NK-92 treated with Interleukin-12 subunit alpha and Interleukin-12 subunit beta, amount 100 ng/mL, for 24 hours (cell line): Measurements from ENCODE around the gene PHACTR2.
"Not testable (repeated sequence)": the region's sequence is repeated elsewhere in the genome, so short reads cannot be mapped to it uniquely, and the experiment has no call there.

Source experiments
- DNase-seq: peaks from one replicate; lab custom pipeline; 2025; lab: John Stamatoyannopoulos, UW

Gene PHACTR2

DNA sequence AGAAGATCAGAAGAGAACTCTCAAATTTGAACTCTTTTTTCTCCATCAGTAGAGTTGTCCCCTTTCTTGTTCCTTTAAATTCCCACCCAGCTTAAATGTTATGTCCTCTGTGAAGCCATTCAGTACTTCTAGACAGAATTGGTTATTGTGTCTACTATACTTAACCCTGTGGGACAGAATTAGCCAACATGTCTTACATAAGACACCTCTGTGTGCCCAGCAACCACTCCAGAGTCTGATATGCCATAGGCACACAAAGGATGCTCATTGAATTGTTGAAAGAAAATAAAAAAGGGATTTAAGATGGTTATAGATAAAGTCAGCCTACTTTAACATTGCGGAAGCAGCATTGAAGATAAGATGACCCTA, 88.4 kb downstream of the PHACTR2 start:
- no peak for DNase-seq

DNA sequence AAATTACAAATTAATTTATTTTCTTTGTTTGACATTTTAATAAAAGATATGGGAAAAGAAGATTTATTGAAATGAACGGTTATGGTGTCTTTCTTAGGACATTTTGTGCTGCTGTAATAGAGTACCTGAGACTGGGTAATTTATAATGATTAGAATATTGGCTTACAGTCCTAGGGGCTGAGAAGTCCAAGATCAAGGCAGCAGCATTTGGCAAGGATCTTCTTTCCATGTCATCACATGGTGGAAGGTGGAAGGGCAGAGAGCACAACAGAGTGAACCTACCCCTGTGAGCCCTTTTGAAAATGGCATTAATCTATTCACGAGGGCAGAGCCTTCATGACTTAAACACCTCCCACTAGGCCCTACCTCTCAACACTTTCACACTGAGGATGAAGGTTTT, 89.7 kb downstream of the PHACTR2 start:
- no peak for DNase-seq

DNA sequence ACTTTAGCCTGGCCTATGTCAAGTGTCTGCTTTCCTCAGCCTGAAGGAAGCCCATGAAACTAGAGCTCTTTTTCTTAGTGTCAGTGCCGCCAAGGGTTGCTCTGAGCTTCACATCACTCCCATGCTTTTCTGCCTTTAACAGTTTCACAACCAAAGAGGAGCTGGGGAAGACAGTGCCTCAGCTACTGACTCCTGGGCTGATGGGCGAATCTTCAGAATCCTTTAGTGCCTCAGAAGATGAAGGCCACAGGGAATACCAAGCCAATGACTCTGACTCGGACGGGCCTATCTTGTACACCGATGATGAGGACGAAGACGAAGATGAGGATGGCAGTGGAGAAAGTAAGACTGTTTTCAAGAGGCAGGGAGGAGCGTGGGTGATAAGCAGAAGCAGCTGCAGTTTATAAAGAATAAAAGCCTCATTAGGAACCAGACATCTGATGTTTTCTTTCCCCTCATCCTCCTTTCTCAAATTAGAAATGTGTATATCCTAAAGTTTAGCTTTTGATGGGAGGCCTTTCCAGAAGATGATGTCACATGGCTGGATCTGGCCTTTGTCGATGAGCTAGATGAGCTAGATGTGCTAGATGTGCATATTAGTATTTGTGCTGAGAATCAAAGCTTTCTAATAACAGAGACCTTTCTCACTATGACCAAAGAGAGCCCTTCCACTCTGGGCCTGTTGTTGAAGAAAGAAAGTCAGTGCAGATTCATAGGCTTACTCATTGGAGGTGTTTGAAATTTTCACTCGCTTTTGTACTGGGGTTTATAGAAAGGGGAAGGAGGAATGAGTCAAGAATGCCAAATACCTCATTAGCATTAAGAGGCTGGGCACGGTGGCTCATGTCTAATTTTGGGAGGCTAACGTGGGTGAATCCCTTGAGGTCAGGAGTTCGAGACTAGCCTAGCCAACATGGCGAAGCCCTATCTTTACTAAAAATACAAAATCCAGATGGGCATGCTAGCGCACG, 94.6 kb downstream of the PHACTR2 start:
- no peak for DNase-seq

DNA sequence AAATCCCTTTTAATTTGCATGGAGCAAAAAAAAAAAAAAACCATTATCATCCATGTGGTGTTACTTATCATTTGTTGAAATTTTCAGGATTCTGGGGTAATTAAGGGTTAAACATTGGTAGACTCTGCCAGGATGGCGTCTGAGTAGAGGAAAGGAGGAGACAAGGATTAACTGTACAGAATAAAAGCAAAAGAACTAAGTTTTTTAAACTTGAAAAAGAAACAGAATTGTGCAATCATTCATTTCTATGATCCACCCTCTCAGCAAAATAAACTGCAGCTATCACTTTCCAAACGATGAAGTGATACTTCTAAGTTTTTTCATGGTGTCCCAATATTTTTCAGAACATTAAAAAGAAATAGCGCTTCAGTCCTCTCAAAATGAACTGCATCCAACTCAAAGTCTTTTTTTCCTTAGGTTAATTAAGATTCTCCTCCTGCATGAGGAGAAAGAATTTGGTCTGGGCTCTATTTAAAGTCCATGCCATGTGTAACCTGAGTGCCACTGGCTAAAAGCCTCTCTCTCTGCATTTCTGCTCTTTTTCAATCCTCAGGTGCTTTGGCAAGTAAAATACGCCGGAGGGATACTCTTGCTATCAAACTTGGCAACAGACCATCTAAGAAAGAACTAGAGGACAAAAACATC, 95.9 kb downstream of the PHACTR2 start:
- DNase-seq: no peak

DNA sequence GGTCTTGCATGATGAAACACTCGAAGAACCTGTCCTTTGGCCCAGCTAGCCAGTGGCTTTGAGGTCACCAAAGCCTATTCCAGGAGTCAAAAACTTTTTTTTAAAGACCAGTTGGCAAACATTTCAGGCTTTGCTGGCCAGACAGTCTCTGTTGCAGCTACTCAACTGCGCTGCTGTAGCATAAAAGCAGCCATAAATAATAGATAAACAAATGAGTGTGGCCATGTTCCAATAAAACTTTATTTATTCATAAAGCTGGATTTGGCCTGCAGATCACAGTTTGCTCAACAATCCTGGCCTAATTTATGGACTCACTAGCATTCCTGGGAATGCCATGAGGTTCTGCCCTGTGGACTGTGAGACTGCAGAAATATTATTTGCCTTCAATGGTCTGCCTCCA, 96.6 kb downstream of the PHACTR2 start:
- no peak for DNase-seq

DNA sequence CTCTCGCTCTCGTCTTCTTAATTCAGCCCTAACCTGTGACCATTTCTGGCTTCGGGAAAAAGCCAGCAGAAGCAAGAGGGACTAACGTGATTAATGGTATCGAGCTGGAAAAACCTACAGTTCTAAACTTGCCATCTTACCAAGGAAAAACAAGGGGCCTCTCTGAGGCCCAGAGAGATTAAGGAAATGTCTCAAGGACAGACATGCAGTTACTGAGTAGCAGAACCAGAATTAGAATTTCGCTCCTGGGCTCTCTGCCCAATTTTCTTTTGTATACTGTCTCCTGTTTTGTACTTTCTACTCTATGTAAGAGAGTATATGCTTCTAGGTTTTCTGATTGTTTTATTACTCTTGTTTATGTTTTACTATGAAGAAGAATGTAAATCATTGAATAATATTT, 97.6 kb downstream of the PHACTR2 start:
- no peak for DNase-seq

DNA sequence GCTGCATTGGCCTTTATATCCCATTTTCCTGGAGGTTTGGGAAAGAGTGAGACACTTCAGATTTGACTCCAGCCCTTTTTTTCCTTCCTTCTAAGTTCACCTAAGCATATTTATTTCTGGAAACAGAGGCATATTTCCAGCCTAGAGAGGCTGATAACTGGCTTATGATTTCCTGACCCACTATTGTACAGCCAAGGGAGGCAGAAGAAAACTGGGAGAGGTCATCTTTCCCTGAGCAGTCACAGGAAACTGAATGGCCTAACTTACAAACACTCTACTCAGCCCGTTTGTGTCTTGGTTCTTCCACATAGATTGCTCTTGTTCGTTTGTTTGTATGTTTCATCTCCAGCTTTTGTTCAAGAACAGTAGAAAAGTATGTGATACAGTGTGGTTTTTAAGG, 101.2 kb downstream of the PHACTR2 start:
- DNase-seq: no peak

DNA sequence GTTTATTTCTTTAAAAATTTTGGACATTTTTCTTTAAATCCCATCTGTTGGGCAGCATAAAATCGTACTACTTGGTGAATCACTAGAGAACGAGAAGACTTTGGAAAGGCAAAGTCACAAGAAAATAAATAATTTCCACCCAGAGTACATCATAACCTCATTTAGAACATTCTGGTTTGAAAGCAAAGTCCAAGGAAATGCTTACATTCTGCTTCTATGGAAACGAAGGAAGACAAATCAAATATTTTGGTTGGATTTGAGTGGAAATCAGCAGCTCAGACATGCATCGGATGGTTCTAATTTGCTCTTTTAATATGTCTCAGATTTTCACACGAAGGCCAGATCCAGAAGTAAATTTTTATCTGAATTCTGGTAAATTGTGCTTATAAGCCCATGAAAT, 104.7 kb downstream of the PHACTR2 start:
- no peak for DNase-seq

DNA sequence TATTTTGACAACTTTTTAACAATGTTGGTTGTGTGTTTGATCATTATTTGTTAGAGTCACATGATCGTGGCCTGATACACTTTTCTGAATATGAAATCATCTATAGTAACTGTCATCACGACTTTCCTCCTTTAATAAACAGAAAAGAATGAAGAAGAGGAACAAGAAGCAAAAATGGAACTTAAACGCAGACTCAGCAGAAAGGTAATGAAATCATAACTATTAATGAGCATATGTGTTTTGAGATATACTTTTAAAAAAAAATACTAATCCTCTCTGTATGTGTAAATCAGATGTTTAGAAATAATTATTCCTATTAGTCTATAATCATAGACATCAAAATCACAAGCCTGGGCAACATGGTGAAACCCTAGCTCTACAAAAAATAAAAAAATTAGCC, 105.3 kb downstream of the PHACTR2 start:
- DNase-seq: no peak

DNA sequence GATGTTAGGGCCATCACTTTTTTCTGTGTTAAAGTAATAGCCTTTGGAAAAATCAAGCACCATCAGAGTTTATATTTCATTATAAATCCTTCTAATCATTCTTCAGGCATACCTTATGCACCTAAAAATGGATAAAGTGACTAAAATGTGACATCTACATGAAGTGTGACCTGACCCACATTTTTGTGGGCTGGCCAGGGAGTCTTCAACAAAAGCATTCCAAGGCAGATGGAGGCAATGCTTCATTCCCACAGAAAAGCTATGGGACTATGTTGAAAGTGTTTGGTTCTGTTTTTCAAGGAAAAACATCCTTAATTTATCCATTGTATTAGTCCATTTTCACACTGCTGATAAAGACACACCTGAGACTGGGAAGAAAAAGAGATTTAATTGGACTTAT, 106.6 kb downstream of the PHACTR2 start:
- DNase-seq: no peak

DNA sequence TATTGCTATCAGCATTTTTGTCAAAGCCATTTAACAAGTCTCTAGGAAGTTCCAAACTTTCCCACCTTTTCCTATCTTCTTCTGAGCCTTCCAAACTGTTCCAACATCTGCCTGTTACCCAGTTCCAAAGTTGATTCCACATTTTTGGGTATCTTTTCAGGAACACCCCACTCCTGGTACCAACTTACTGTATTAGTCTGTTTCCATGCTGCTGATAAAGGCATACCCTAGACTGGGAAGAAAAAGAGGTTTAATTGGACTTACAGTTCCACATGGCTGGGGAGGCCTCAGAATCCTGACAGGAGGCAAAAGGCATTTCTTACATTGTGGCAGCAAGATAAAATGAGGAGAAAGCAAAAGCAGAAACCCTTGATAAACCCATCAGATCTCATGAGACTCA, 108.6 kb downstream of the PHACTR2 start:
- not testable (repeated sequence) for DNase-seq

DNA sequence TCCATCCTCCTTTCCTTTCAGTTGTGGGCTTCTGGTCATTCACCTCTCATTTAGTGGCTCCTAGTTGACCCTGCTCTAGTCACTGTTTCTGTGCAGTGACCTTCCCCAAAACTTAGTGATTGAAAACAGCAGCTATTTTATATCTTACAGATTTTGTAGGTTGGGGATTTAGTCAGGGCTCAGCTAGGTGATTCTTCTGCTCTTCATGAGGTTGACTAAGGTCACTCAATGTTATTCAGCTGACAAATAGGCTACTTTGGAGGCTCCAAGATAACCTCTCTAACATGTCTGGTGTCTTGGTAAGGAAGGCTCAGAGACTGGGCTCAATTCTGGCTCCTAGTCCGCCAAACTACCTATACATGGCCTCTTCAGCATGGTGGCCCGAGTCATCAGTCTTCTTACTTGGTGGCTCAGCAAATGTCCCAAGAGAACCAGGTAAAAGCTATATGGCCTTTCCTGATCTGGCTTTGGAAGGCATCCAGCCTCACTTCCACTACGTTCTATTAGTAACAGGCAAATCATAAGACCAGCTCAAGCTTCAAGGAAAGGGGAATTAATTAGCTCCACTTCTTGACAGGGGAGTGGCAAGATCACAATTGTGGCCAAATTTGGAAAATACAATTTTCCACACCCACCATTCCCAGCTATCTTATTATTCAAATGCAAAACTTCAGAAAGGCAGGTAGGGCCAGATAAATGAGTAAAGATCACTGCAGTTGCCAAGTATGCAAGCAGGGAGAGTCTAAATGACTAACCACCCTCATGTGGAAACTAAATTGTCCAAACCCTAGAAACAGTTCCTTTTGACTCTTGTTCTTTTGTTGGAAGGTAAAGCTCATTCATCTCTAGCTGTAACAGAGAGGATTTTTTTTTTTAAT, 114.9 kb downstream of the PHACTR2 start:
- no peak for DNase-seq

DNA sequence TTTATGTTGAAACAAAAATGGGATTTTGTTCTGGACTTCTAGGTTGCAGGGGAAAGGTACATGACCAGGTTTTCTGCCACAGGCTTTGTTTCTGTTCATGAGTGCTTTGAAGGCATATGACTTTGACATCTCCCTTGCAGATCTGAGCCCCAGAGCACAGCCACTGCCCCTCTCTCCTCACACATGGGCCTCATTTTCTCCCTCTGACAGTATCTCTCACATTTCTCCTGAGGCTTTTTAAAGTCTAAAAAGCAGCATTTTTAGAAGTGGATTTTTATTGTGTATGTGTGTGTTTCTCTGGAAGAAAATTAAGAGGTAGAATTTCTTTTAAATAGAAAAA, 115.5 kb downstream of the PHACTR2 start:
- no peak for DNase-seq

DNA sequence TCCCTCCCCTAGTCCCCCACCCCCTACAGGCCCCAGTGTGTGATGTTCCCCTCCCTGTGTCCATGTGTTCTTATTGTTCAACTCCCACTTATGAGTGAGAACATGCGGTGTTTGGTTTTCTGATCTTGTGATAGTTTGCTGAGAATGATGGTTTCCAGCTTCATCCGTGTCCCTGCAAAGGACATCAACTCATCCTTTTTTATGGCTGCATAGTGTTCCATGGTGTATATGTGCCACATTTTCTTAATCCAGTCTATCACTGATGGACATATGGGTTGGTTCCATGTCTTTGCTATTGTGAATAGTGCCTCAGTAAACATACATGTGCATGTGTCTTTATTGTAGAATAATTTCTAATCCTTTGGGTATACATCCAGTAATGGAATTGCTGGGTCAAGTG, 118.8 kb downstream of the PHACTR2 start:
- DNase-seq: not testable (repeated sequence)

DNA sequence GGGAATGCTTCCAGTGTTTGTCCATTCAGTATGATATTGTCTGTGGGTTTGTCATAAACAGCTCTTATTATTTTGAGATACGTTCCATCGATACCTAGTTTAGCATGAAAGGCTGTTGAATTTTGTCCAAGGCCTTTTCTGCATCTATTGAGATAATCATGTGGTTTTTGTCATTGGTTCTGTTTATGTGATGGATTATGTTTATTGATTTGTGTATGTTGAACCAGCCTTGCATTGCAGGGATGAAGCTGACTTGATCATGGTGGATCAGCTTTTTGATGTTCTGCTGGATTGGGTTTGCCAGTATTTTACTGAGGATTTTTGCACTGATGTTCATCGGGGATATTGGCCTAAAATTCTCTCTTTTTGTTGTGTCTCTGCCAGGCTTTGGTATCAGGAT, 120.7 kb downstream of the PHACTR2 start:
- DNase-seq: not testable (repeated sequence)

DNA sequence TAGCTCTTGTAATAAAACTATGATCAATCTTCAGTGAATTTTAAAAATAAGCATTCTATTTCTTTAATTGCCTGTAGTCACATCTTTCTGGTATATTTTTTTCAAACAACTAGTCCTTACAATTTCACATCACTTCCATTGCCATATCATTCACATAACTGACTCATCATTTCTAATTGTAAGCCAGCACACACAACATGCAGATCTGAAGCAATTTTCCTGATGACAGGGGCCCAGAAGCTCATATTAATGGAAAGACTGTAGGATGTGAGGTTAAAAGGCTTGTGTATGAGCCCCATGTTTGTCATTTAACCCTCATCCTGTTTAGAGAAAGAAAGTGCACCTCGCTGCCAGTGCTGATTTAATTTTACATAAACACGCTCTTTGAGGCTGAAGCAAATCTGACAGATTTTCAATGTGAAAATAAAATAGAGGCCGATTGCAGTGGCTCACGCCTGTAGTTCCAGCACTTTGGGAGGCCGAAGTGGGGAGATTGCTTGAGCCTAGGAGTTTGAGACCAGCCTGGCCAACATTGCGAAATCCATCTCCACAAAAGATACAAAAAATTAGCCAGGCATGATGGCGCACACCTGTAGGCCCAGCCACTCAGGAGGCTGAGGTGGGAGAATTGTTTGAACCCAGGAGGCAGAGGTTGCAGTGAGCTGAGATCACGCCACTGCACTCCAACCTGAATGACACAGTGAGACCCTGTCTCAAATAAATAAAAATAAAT, 125.2 kb downstream of the PHACTR2 start:
- no peak for DNase-seq

DNA sequence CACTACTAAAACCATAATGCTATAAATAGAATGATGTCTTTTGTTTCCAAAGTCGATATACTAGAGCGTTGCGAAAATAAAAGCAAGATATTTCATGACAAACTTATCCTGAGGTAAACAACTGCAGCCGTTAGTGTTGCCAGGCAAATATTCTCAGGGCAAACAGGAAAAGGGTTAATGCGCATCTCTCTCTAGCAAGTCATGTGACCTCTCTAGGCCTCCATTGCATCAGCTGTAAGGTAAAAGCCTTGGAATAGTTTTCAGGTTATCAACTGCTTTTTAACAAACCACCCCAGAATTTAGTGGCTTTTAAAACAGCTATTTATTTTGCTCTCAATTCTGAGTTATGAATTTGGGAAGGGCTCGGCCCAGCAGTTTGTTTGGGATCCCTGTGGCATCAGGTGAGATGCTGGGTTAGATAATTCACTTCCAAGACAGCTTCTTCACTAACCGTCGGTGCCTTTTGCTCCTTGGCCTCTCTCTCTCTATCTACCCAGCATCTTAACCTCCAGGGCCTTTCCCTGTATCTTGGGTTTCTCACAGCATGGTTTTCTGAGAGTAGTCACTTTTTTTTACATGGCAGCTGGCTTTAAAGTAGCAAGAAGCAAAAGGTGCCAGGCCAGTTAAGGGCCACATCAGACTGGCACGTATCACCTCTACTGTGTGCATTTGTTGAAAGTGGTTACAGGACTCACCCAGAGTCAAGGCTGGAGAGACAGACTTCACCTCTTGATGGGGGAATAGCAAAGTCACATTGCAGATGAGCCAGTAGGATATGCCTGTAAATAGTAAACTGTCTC, 126.2 kb downstream of the PHACTR2 start:
- DNase-seq: no peak

DNA sequence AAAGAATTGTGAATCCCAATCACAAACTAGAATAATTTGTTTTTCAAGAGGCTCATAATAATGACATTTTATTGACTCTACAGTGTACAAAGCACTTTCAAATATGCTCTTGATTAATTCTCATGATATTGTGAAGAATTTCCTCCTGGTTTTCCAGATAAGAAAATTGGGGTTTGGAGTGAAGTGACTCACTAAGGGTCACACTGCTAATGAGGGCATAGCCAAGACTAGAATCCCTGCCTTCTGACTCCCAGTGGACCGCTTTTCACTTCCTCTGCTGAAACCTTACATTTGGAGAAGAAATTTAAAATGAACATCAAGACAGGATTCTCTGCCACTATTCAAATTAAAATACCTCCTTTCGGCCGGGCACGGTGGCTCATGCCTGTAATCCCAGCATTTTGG, 127.1 kb downstream of the PHACTR2 start:
- no peak for DNase-seq

DNA sequence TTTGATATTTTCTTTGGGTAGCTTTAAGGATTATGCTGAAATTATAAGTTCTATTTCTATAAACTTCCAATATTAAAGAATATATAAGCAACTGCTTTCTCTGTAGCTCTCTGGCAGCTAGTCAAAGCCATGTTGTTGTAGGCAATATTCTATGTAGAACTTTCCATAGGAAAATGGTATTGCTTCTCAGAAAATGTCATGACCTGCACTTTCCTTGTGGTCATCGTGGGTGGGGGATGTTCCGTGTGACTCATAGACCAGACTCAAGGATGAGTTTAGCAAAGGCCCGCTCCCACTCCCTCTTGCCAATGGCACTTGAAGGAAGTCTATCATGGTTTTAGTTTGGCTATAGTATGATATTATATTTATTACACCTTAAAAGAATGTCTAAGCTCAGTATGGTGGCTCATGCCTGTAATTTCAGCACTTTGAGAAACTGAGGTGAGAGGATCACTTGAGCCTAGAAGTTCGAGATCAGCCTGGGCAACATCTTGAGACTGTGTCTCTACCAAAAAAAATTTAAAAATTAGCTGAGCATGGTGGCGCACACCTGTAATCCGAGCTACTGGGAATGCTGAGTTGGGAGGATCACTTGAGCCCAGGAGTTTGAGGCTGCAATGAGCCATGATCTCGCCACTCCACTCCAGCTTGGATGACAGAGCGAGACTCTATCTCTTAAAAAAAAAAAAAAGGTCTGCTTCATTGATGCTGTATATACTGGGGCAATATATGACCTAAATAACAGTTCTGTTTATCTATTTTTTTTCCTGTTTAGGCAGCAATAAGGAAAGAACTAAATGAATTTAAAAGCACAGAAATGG, 128.7 kb downstream of the PHACTR2 start:
- no peak for DNase-seq

DNA sequence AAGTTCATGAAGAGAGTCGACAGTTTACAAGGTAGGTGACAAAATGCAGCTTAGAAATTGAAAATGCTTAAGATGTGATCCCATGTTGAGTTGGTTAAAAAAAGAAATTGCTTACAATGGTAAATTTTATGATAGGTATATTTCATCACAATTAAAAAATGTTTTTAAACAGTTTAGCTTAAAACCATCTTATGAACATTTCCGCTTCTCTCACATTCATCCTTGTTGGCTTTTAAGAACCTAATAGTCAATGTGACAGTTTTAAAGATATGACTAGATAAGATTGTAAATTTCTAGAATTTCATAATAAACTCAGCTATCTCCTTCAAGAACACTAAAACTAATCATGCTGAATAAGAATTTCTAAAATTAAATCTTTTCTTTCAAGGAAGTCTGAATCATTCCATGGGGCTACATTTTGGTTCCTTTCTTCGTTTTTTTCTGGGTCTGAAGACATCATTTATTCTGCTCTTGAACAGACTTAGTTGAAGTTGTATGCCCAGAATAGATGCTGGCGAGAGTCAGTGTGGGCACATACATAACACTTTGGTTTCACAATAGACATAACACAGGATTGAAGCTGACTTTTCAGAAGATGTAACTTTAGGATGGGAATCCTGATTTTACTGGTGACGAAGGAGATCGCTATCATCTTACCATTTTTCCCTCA, 129.5 kb downstream of the PHACTR2 start:
- no peak for DNase-seq
